ENCODE results near the gene PLAAT2.
"Not testable (repeated sequence)": the region's sequence is repeated elsewhere in the genome, so short reads cannot be mapped to it uniquely, and the experiment has no call there.

GRCh38 chr11:63531074-63531792, 31.9 kb downstream of the PLAAT2 start:
- peak; percentile 85 for TF ChIP-seq YY1 (IDR thresholded peaks at IDR 0.05)
- not testable (repeated sequence) for TF ChIP-seq CTCF (IDR thresholded peaks at IDR 0.05; ENCODE audit: low read depth, low read length, missing input control); EGR1 (IDR thresholded peaks at IDR 0.05; ENCODE audit: low read depth in 2 of 2); JUND (IDR thresholded peaks at IDR 0.05); ATF3 (IDR thresholded peaks at IDR 0.05); RAD21 (IDR thresholded peaks at IDR 0.05); TAF1 (conservative IDR thresholded peaks at IDR 0.05)
- TF ChIP-seq RXRA (IDR thresholded peaks at IDR 0.05), result peak; percentile 77 to 86
- TF ChIP-seq, protein P1, sequence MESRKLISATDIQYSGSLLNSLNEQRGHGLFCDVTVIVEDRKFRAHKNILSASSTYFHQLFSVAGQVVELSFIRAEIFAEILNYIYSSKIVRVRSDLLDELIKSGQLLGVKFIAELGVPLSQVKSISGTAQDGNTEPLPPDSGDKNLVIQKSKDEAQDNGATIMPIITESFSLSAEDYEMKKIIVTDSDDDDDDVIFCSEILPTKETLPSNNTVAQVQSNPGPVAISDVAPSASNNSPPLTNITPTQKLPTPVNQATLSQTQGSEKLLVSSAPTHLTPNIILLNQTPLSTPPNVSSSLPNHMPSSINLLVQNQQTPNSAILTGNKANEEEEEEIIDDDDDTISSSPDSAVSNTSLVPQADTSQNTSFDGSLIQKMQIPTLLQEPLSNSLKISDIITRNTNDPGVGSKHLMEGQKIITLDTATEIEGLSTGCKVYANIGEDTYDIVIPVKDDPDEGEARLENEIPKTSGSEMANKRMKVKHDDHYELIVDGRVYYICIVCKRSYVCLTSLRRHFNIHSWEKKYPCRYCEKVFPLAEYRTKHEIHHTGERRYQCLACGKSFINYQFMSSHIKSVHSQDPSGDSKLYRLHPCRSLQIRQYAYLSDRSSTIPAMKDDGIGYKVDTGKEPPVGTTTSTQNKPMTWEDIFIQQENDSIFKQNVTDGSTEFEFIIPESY (IDR thresholded peaks at IDR 0.05), result not testable (repeated sequence)
- TF ChIP-seq, protein P2, sequence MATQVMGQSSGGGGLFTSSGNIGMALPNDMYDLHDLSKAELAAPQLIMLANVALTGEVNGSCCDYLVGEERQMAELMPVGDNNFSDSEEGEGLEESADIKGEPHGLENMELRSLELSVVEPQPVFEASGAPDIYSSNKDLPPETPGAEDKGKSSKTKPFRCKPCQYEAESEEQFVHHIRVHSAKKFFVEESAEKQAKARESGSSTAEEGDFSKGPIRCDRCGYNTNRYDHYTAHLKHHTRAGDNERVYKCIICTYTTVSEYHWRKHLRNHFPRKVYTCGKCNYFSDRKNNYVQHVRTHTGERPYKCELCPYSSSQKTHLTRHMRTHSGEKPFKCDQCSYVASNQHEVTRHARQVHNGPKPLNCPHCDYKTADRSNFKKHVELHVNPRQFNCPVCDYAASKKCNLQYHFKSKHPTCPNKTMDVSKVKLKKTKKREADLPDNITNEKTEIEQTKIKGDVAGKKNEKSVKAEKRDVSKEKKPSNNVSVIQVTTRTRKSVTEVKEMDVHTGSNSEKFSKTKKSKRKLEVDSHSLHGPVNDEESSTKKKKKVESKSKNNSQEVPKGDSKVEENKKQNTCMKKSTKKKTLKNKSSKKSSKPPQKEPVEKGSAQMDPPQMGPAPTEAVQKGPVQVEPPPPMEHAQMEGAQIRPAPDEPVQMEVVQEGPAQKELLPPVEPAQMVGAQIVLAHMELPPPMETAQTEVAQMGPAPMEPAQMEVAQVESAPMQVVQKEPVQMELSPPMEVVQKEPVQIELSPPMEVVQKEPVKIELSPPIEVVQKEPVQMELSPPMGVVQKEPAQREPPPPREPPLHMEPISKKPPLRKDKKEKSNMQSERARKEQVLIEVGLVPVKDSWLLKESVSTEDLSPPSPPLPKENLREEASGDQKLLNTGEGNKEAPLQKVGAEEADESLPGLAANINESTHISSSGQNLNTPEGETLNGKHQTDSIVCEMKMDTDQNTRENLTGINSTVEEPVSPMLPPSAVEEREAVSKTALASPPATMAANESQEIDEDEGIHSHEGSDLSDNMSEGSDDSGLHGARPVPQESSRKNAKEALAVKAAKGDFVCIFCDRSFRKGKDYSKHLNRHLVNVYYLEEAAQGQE (IDR thresholded peaks at IDR 0.05), result peak; percentile 19
- TF ChIP-seq SP1 (IDR thresholded peaks at IDR 0.05), result peak; percentile 70
- peak in 1 of 2 donors; percentile 53 for TF ChIP-seq HNF4A (conservative IDR thresholded peaks at IDR 0.05)
